Mesodermal cell (in vitro differentiated cells): Measurements from ENCODE around the gene NKAIN4.

Experiments used
- H3K27ac ChIP-seq: 2 replicates; pipeline ENCODE4 v1.7.0; 2013; ENCODE audit warnings: mild to moderate bottlenecking, low read depth, low read length, moderate library complexity; ENCODE audit not compliant: severe bottlenecking
- H3K36me3 ChIP-seq: 2 replicates; pipeline ENCODE4 v1.7.1; 2013; ENCODE audit warnings: mild to moderate bottlenecking, low read length, moderate library complexity; ENCODE audit not compliant: control insufficient read depth, insufficient read depth
- H3K4me1 ChIP-seq: one replicate; pipeline ENCODE4 v1.7.1; 2013; ENCODE audit warnings: mild to moderate bottlenecking, low read length; ENCODE audit not compliant: insufficient read depth, control insufficient read depth, poor library complexity, severe bottlenecking
- H3K4me3 ChIP-seq: 2 replicates; pipeline ENCODE4 v1.7.0; 2013; ENCODE audit warnings: low read length, control low read depth, mild to moderate bottlenecking; ENCODE audit not compliant: insufficient read depth, poor library complexity, severe bottlenecking; ENCODE audit errors: extremely low read depth
- H3K9me3 ChIP-seq: 2 replicates; pipeline ENCODE4 v1.7.1; 2013; ENCODE audit warnings: mild to moderate bottlenecking, low read length, moderate library complexity; ENCODE audit not compliant: control insufficient read depth
- WGBS, 2 experiments: methylation state at CpG; one replicate each; pipeline ENCODE4 v1.1.5; 2013; ENCODE audit warnings: missing lambda C conversion rate in 2 of 2; ENCODE audit not compliant: insufficient coverage in 2 of 2; 5-methylcytosine and 5-hydroxymethylcytosine counted together

The NKAIN4 gene

DNA sequence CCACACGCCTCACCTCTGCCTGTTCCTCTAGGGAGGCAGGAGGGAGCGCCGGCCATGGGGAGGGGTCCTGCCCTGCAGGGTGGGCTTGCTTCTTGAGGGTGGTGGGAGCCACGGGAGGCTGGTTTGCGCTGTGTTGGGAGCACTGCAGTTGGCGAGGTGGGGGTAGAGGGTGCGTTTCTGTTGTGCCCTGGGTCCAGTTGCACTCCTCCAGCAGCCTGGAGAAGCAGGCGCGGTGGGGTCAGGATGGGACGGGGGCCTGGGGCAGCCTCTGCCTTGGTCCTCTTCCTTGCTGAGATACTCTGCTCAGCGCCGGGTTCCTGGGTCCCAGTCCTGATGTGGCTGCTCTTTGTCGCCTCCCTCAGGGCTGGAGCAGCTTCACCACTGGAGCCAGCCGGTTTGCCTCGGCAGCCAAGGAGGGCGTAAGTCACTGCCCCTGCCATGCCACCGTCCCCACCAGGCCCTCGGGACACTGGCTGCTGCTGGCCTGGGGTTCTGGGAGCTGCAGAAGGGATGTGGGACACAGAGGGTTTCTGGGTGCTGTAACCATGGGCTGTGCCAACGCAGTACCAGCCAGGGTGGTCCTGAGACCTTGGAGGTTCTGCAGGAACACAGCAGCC lies 26.8 kb upstream of the NKAIN4 start:
- Histone ChIP-seq H3K36me3 (peaks cover 99% of the 10 kb centered on the region), H3K4me3 (no peak overlapping the region), H3K27ac (no peak overlapping the region), H3K4me1 (no peaks in the 10 kb centered on the region), H3K9me3 (no peaks in the 10 kb centered on the region)
- WGBS, 2 experiments = 83 to 85% methylated on average over 15 to 18 of the region's 19 CpGs

DNA sequence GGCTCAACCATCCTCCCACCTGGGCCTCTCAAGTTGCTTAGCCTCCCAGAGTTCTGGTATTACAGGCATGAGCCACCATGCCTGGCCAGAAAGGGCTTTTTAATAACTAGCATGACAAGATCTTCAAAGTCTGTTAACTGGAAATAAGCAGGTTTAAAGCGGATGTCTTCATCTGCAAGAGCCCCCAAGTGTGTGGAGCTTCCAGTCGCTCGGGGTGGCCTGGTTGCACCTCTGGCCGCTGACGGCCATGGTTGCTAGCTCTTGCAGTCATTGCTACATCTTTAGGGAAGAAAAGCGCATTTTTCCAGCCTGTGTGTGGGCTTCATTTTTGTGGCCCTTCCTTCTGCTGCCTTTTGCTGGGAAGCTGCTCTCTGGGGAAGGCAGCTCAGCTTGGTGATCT lies 26.1 kb upstream of the NKAIN4 start:
- H3K4me1 ChIP-seq = no peaks in the 10 kb centered on the region
- peaks cover 99% of the 10 kb centered on the region for H3K36me3 ChIP-seq
- H3K4me3 ChIP-seq = no peak overlapping the region
- no peak overlapping the region for H3K27ac ChIP-seq
- no peaks in the 10 kb centered on the region for H3K9me3 ChIP-seq
- 76 to 88% methylated on average over 6 of the region's 6 CpGs for WGBS, 2 experiments

DNA sequence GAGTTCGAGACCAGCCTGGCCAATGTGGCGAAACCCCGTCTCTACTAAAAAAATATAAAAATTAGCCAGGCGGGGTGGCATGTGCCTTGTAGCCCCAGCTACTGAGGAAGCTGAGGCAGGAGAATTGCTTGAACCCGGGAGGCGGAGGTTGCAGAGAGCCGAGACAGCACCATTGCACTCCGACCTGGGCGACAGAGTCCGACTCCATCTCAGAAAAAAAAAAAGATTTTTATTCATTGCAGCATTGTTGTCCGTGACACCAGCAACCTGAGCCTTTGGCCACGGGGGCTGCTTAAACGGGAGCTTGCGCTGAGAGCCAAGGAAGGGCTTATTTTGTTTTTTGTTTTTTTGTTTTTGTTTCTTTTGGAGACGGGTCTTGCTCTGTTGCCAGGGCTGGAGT lies 25.7 kb upstream of the NKAIN4 start:
- peaks cover 99% of the 10 kb centered on the region for H3K36me3 ChIP-seq
- no peaks in the 10 kb centered on the region for H3K9me3 ChIP-seq
- H3K4me3 ChIP-seq = no peak overlapping the region
- no peak overlapping the region for H3K27ac ChIP-seq
- WGBS, 2 experiments = 92 to 98% methylated on average over 10 to 15 of the region's 15 CpGs
- H3K4me1 ChIP-seq = no peaks in the 10 kb centered on the region

DNA sequence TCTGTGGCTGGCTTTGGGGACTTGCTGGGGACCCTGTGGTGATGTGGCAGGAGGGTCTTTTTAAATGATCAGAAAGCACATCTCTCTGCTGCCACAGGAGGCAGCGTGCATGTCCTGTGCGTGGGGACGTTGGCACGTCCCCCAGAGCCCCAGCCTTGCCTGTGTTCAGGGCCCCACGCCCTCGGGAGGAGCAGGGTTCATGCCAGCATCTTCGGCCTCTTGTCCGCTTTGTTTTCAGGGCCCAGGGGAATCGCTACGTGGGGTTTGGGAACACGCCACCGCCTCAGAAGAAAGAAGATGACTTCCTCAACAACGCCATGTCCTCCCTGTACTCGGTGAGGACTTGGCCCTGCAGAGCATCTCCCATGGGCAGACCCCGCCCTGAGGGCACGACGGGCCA lies 24.4 kb upstream of the NKAIN4 start:
- peaks cover 94% of the 10 kb centered on the region for H3K36me3 ChIP-seq
- H3K27ac ChIP-seq = no peak overlapping the region
- 94 to 96% methylated on average over 11 to 17 of the region's 17 CpGs for WGBS, 2 experiments

DNA sequence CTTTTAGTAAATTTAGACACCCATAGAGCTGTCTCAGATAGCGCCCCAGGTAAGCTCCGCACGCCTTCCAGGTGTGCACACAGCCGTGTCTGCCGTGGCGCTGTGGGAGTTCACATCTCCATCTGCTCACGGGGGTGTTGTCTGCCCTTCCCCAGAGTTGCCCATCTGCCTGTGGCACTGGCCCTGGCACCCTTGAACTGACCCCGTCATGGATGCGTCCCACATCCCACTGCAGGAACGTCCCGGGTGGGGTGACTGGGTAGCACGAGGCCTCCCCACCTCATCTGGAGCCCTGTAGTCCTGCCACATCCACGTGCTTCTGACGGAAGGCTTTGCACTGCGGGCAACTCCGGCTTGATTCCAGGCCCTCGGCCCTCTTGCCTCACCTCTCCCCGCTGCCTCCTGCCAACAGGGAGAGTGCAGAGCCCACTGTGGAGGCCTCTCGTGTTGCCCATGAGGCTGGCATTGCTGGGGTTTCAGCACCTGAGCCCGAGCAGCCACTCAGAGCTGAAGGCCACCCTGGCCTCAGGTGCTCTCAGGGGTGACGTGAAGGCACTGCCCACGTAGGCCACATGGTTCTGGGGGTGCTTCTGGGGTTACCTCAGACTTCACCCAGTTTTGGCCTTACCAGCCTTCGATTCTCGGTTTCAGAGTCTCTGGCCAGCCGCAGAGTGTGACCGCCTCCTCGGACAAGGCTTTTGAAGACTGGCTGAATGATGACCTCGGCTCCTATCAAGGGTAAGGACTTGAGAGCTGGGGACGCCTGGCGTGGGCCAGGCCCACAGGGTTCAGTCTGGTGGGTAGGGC lies 23.4 kb upstream of the NKAIN4 start:
- Histone ChIP-seq H3K36me3 (peaks cover 84% of the 10 kb centered on the region), H3K27ac (no peak overlapping the region), H3K4me1 (peaks cover 4% of the 10 kb centered on the region), H3K4me3 (no peak overlapping the region), H3K9me3 (no peaks in the 10 kb centered on the region)
- WGBS, 2 experiments = 97% methylated on average over 30 of the region's 30 CpGs

More for the DNA sequence above, 24.4 kb upstream of the NKAIN4 start:
- H3K4me3 ChIP-seq = no peak overlapping the region
- H3K9me3 ChIP-seq = no peaks in the 10 kb centered on the region
- peaks cover 3% of the 10 kb centered on the region for H3K4me1 ChIP-seq

DNA sequence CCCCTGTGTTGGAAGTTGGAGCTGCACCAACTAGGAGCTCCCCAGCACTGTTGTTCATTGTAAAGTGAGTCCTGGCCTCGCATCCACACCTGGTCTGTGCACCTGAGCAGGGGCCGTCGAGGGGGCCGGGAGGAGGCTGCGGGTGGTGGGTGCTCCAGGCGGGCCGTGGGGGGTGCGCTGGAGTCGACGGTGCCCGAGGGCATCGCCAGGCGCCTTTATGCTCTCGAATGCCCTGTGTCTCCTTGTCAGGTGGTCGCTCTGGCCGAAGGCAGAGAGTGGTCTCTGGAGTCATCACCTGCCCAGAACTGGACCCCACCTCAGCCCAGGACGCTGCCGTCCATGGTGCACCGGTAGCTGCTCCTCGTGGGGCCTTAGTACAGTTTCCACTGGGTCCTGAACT lies 22.7 kb upstream of the NKAIN4 start:
- WGBS, 2 experiments = 98% methylated on average over 18 to 20 of the region's 20 CpGs
- H3K4me1 ChIP-seq = peaks cover 4% of the 10 kb centered on the region
- no peak overlapping the region for H3K27ac ChIP-seq
- peaks cover 77% of the 10 kb centered on the region for H3K36me3 ChIP-seq
- no peak overlapping the region for H3K4me3 ChIP-seq
- H3K9me3 ChIP-seq = no peaks in the 10 kb centered on the region

DNA sequence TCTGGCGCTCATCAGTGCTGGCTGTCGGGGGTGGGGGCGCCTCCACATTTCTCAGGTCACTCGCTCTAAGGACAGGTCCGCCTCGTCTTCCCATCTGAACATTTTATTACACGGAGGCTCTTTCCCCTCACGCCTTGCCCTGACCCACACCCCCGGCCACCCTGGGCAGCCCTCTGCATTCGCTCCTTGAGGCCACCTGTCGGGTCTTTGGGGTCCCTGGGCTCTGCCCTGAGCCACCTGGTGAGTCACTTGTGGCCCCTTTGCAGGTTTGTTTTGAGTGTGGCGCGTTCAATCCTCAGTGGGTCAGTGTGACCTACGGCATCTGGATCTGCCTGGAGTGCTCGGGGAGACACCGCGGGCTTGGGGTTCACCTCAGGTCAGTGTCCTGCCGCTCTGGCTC lies 21.6 kb upstream of the NKAIN4 start:
- Histone ChIP-seq H3K4me1 (peaks cover 4% of the 10 kb centered on the region), H3K27ac (no peak overlapping the region), H3K9me3 (no peaks in the 10 kb centered on the region), H3K36me3 (peaks cover 66% of the 10 kb centered on the region), H3K4me3 (no peak overlapping the region)
- 97 to 98% methylated on average over 18 of the region's 18 CpGs for WGBS, 2 experiments

DNA sequence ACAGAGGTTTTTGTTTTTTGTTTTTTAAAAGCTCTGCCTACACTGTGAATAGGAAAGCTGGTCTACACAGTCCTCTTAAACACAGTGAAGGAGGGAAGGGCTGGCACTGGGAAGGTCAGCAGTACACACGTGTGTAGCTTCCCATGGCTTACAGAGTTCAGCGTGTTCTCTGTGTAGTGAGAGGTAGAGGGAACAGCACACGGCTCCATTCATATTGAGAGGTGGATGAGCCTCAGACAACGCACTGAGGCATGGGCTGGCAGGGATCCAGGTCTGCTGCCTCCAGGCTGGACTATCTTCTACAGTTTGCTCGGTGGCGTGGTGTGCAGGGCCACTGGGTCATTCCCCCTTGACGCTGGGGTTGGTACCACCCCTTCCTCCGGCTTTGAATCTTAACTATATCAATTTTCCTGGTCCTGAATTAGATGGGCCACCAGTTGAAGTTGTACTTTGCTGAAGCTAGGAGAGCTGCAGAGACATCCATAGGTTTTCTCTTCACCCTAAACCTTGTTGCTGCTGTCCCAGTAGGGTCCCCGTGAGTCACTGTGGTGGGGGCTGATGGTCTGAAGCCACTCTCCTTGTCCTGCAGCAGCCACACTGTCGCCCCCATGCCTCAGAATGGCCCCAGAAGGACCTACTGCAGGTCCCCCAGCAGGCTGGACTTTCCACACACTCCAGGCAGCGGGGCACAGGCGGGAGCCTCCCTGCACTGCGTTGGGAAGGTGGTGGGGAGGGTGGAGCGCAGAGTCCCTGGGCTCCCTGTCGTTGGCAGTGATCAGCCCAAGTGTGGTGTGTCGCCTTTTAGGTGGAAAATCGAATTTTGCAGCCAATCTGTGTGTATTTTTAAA lies 20.3 kb upstream of the NKAIN4 start:
- 93% methylated on average over 12 to 16 of the region's 17 CpGs for WGBS, 2 experiments
- Histone ChIP-seq H3K4me3 (no peak overlapping the region), H3K36me3 (peaks cover 53% of the 10 kb centered on the region), H3K4me1 (peaks cover 4% of the 10 kb centered on the region), H3K27ac (no peak overlapping the region), H3K9me3 (no peaks in the 10 kb centered on the region)

DNA sequence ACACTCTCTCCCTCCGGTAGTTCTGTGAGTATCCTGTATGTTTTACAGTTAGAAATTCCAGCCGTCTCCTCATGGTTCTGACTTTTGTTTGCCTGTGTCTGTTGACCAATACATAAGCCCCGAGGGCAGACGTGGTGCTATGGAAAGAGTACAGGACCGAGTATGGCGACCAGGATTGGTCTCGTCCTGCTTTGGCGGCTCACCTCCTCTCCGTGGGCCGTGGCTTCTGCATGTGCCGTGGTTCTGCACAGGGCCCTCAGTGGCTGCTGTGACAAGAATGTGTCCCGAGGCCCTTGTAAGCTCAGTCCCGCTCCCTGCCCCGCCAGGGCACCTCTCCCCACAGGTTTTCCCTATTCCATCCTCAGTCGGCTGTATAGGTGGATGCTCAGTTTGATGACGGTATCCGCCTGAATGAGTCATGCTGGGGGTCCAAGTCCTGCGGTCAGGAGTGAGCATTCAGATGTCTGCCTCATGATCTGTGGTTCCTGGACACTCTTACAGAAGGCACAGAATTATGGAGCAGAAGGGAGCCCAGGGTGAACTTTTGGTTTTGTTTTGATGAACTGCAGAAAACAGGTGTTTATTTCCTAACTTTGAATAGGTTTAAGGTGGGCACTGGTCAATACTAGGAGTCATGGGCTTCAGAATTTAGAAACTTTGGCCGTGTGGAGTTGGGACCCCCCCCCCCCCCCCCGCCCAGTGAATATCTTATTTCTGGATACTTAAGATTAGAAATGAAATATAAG lies 19.5 kb upstream of the NKAIN4 start:
- H3K36me3 ChIP-seq = peaks cover 45% of the 10 kb centered on the region
- no peaks in the 10 kb centered on the region for H3K9me3 ChIP-seq
- H3K27ac ChIP-seq = no peak overlapping the region
- H3K4me1 ChIP-seq = peaks cover 4% of the 10 kb centered on the region
- 41 to 48% methylated on average over 15 to 17 of the region's 20 CpGs for WGBS, 2 experiments
- peak overlapping the region; percentile 96 for H3K4me3 ChIP-seq

DNA sequence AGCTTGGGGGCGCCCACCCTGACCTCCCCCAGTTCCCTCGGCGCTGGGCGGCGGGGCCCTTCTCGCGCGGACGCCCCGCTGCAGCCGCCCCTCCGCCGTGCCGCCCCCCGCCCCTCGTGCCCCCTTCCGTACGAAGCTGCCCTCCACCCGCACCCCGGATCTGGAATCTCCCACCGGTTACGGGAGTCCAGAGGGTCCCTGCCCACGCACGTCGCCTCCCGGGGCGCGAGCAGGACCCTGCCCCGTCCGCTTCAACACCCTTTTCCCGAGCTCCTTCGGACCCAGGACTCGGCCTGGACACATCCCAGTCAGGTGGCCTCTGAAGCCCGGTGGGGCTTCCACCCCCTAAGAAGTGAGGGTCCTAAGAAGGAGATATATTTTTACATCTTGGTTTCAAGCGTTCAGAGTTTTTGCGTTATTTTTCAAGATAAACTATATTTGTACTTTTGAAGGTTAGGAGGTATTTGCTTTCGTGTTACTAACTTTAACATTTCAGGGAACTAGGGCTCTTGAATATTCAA lies 18.9 kb upstream of the NKAIN4 start:
- Histone ChIP-seq H3K36me3 (peaks cover 39% of the 10 kb centered on the region), H3K27ac (peak overlapping the region; percentile 49), H3K9me3 (no peaks in the 10 kb centered on the region), H3K4me3 (peak overlapping the region; percentile 96), H3K4me1 (peaks cover 7% of the 10 kb centered on the region)
- 1% methylated on average over 17 to 24 of the region's 37 CpGs for WGBS, 2 experiments
